Upper lobe of right lung (tissue), 1 donor: ENCODE results near the gene HRH1. TPM values are rescaled to one million over a fixed set of nuclear protein-coding genes. Genes with fewer than 3 reads are reported as not detected.

ENCODE experiments used
- ATAC-seq: fragments of 200-7000 bp; cut with Tn5 transposase; one replicate; pipeline ENCODE4 v1.9.1; 2020; ENCODE audit warnings: mild to moderate bottlenecking, moderate library complexity
- DNase-seq: peaks from one replicate; pipeline ENCODE4 v3.0.0-alpha.2; 2020
- H3K27ac ChIP-seq: fragments of 200-600 bp; one replicate; pipeline ENCODE4 v1.8.0; 2022
- H3K27me3 ChIP-seq: fragments of 200-600 bp; one replicate; pipeline ENCODE4 v1.8.0; 2022; ENCODE audit warnings: mild to moderate bottlenecking
- H3K36me3 ChIP-seq: fragments of 200-600 bp; one replicate; pipeline ENCODE4 v1.8.0; 2022
- H3K4me1 ChIP-seq: fragments of 200-600 bp; one replicate; pipeline ENCODE4 v1.8.0; 2022
- H3K4me3 ChIP-seq: fragments of 200-600 bp; one replicate; pipeline ENCODE4 v1.8.0; 2022; ENCODE audit warnings: mild to moderate bottlenecking
- H3K9me3 ChIP-seq: fragments of 200-600 bp; one replicate; pipeline ENCODE4 v1.8.0; 2022
- intact Hi-C: fragments of 100-400 bp; cut with DNase I; formaldehyde crosslinking; loops from one replicate; pipeline ENCODE4 v1.11.0; 2022
- total RNA-seq: library from RNA; stranded (reverse); fragmentation: NEBNext Ultra II Directional; extraction: Animal tissue kit (Norgen Biotek cat#: 25700); gene quantifications from one replicate; pipeline ENCODE4 v1.2.1, GENCODE V29; 2021
- TF ChIP-seq, protein P1 (sequence below): fragments of 200-600 bp; IDR thresholded peaks from one replicate; pipeline ENCODE4 v1.8.0; 2022; ENCODE audit warnings: antibody characterized with exemption
- donor health status: DM: no; HTN: yes; CAD: no; lungs with severe emphysema.

HRH1 gene
- total RNA-seq, 1 donor from 2014 or later = 12.0 TPM

GRCh38 chr3:11206316-11206715 is 52.0 kb downstream of the HRH1 start:
- Histone ChIP-seq H3K36me3 (no peaks in the 10 kb centered on the region), H3K4me3 (no peak overlapping the region), H3K27me3 (no peaks in the 10 kb centered on the region), H3K27ac (peak overlapping the region; percentile 36), H3K4me1 (peaks cover 16% of the 10 kb centered on the region), H3K9me3 (no peaks in the 10 kb centered on the region)
- ATAC-seq (peak; percentile 79), DNase-seq (peak; percentile 87)
- TF ChIP-seq, protein P1, sequence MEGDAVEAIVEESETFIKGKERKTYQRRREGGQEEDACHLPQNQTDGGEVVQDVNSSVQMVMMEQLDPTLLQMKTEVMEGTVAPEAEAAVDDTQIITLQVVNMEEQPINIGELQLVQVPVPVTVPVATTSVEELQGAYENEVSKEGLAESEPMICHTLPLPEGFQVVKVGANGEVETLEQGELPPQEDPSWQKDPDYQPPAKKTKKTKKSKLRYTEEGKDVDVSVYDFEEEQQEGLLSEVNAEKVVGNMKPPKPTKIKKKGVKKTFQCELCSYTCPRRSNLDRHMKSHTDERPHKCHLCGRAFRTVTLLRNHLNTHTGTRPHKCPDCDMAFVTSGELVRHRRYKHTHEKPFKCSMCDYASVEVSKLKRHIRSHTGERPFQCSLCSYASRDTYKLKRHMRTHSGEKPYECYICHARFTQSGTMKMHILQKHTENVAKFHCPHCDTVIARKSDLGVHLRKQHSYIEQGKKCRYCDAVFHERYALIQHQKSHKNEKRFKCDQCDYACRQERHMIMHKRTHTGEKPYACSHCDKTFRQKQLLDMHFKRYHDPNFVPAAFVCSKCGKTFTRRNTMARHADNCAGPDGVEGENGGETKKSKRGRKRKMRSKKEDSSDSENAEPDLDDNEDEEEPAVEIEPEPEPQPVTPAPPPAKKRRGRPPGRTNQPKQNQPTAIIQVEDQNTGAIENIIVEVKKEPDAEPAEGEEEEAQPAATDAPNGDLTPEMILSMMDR = no peak
- intact Hi-C loops = no loop called here

DNA sequence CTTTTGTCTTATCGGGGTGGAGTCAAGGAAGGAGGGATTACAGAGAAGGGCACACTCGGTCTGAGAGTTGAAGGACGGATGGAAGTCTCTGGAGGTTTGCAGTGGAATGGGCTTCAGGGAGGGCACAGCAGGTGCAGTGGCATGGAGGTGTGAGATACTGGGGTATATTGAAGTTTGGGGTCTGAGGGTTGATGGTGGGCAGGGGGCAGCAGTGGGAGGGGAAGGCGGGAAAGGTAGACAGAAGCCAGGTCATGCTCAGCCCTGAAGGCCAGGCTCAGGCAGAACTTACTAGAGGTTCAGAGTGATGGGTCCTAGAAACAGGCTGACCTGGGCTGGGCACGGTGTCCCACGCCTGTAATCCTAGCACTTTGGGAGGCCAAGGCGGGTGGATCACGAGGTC is 52.7 kb downstream of the HRH1 start:
- H3K27ac ChIP-seq = peak overlapping the region; percentile 36

GRCh38 chr3:11211531-11212298 is 57.4 kb downstream of the HRH1 start:
- Histone ChIP-seq H3K36me3 (no peaks in the 10 kb centered on the region), H3K4me1 (peaks cover 21% of the 10 kb centered on the region), H3K9me3 (no peaks in the 10 kb centered on the region), H3K27ac (no peak overlapping the region), H3K4me3 (no peak overlapping the region), H3K27me3 (no peaks in the 10 kb centered on the region)
- TF ChIP-seq, protein P1 = no peak
- intact Hi-C loops = no loop called here
- DNase-seq (no peak), ATAC-seq (peak; percentile 26)

More for the DNA sequence above, 52.7 kb downstream of the HRH1 start:
- H3K27me3 ChIP-seq = no peaks in the 10 kb centered on the region
- H3K9me3 ChIP-seq = no peaks in the 10 kb centered on the region
- H3K4me1 ChIP-seq = peaks cover 21% of the 10 kb centered on the region
- no peak for DNase-seq
- intact Hi-C loops = no loop called here
- TF ChIP-seq, protein P1 = no peak
- no peaks in the 10 kb centered on the region for H3K36me3 ChIP-seq
- no peak for ATAC-seq
- no peak overlapping the region for H3K4me3 ChIP-seq

DNA sequence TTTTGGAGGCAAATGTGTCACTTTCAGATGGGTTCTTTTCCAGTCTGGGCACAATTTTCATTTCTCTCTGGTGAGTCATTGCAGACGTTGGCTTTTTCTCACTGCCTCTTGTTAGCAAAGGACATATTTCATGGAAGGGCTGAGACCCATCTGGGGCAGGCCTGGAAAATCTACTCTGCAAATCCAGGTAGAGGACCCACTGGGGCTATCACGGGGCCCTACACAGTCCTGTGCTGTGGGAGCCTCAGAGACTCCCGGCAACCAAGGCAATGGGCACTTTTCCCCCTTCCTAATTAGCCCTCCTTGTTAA is 58.0 kb downstream of the HRH1 start:
- Histone ChIP-seq H3K27me3 (no peaks in the 10 kb centered on the region), H3K9me3 (no peaks in the 10 kb centered on the region), H3K27ac (no peak overlapping the region), H3K4me3 (no peak overlapping the region), H3K4me1 (peaks cover 21% of the 10 kb centered on the region), H3K36me3 (no peaks in the 10 kb centered on the region)
- ATAC-seq (no peak), DNase-seq (no peak)
- TF ChIP-seq, protein P1 = no peak
- intact Hi-C loops = no loop called here

GRCh38 chr3:11212784-11213183 is 58.5 kb downstream of the HRH1 start:
- Histone ChIP-seq H3K4me3 (no peak overlapping the region), H3K4me1 (peaks cover 17% of the 10 kb centered on the region), H3K36me3 (no peaks in the 10 kb centered on the region), H3K9me3 (no peaks in the 10 kb centered on the region), H3K27ac (no peak overlapping the region), H3K27me3 (no peaks in the 10 kb centered on the region)
- DNase-seq = no peak
- no peak for ATAC-seq
- TF ChIP-seq, protein P1 = no peak
- intact Hi-C loops = no loop called here
